Esophagus muscularis mucosa (tissue), 4 donors: ENCODE measurements around the gene BBOX1.

Experiments used
- EP300 ChIP-seq: sonication (generic); formaldehyde crosslinking; IDR thresholded peaks from one replicate; pipeline ENCODE4 v1.6.1; 2017; ENCODE audit warnings: antibody characterized with exemption
- POLR2A ChIP-seq: fragments of 450-650 bp; IDR thresholded peaks from one replicate; pipeline ENCODE4 v1.6.1; 2017; ENCODE audit warnings: antibody characterized with exemption, moderate library complexity, mild to moderate bottlenecking, low read depth
- POLR2AphosphoS5 ChIP-seq, 2 donors: sonication (generic); formaldehyde crosslinking; IDR thresholded peaks; one replicate each; pipeline ENCODE4 v1.6.1; 2017; ENCODE audit warnings: antibody characterized with exemption in 2 of 2
- TF ChIP-seq, protein P1 (sequence below), 3 experiments: fragments of 200-600 bp in 2 of 3; fragments of 450-650 bp in 1 of 3; sonication (generic) in 2 of 3; IDR thresholded peaks; one replicate each; pipeline ENCODE4 v1.5.1; 2017 to 2019; ENCODE audit warnings: antibody characterized with exemption in 3 of 3, mild to moderate bottlenecking in 2 of 3, moderate library complexity in 1 of 3

DNA sequence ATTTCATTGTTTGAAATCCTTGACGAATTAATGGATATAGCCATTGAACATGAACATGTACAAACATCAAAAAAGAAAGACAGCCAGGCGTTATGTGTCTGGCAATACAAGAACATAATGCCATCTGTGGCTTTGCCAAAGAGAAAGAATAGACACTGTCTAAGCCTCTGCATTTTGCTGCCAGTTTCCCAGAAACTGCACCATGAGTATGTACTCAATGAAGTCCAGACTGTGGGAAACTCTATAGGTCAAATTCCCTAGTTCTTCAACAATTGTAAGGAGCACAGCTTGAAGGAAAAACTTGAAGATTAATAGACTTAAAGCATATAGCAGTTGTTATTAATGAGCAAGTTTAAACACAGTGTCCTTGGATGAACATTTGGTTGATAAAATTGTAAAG, 71.3 kb downstream of the BBOX1 start:
- TF ChIP-seq, protein P1, sequence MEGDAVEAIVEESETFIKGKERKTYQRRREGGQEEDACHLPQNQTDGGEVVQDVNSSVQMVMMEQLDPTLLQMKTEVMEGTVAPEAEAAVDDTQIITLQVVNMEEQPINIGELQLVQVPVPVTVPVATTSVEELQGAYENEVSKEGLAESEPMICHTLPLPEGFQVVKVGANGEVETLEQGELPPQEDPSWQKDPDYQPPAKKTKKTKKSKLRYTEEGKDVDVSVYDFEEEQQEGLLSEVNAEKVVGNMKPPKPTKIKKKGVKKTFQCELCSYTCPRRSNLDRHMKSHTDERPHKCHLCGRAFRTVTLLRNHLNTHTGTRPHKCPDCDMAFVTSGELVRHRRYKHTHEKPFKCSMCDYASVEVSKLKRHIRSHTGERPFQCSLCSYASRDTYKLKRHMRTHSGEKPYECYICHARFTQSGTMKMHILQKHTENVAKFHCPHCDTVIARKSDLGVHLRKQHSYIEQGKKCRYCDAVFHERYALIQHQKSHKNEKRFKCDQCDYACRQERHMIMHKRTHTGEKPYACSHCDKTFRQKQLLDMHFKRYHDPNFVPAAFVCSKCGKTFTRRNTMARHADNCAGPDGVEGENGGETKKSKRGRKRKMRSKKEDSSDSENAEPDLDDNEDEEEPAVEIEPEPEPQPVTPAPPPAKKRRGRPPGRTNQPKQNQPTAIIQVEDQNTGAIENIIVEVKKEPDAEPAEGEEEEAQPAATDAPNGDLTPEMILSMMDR (IDR thresholded peaks at IDR 0.05): no peak
- TF ChIP-seq POLR2AphosphoS5 (IDR thresholded peaks at IDR 0.05) (no peak), POLR2A (no peak), EP300 (no peak)
